WTC11 (cell line): Measurements from ENCODE around the gene FBXL16. TPM values are rescaled to one million over a fixed set of nuclear protein-coding genes. Genes with fewer than 3 reads are reported as not detected.
A peak's percentile ranks its signal among the peaks of the same experiment; 100 is the strongest.

Experiments
- ATAC-seq: fragments of 200-7000 bp; cut with Tn5 transposase; 2 replicates; pipeline ENCODE4 v1.10.0; 2021; ENCODE audit warnings: mild to moderate bottlenecking, moderate library complexity
- CTCF ChIA-PET: fragments of 300-600 bp; sonication (Branson Sonifier 250); formaldehyde crosslinking; loops from one replicate; lab custom pipeline; 2021; ENCODE audit warnings: antibody characterized with exemption; lab: Charles Lee
- POLR2A ChIA-PET: fragments of 350-600 bp; sonication (Branson Sonifier 250); formaldehyde crosslinking; loops from one replicate; lab custom pipeline; 2021; ENCODE audit warnings: antibody characterized with exemption; lab: Charles Lee
- DNase-seq: peaks from one replicate; pipeline ENCODE4 v3.0.0; 2021; ENCODE audit warnings: low spot score
- H3K27ac Mint-ChIP-seq: 2 replicates; pipeline ENCODE4 v1.8.0; 2021; ENCODE audit warnings: mixed read lengths
- H3K27me3 Mint-ChIP-seq: 2 replicates; pipeline ENCODE4 v1.8.0; 2021; ENCODE audit warnings: low read depth, mild to moderate bottlenecking, moderate library complexity, mixed read lengths
- H3K36me3 Mint-ChIP-seq: 2 replicates; pipeline ENCODE4 v1.8.0; 2021; ENCODE audit warnings: mixed read lengths
- H3K4me1 Mint-ChIP-seq: 2 replicates; pipeline ENCODE4 v1.8.0; 2022; ENCODE audit warnings: mixed read lengths
- H3K4me3 Mint-ChIP-seq: 2 replicates; pipeline ENCODE4 v1.8.0; 2021; ENCODE audit warnings: mild to moderate bottlenecking, moderate library complexity, mixed read lengths
- H3K9me3 Mint-ChIP-seq: 2 replicates; pipeline ENCODE4 v1.8.0; 2021; ENCODE audit warnings: mixed read lengths
- CREB1 ChIP-seq: sonication (generic); formaldehyde crosslinking; IDR thresholded peaks from 2 replicates; pipeline ENCODE4 v1.8.0; 2023; ENCODE audit warnings: mild to moderate bottlenecking, missing genetic modification reagents
- E2F1 ChIP-seq: sonication (generic); formaldehyde crosslinking; IDR thresholded peaks from 2 replicates; pipeline ENCODE4 v1.8.0; 2022; ENCODE audit warnings: mild to moderate bottlenecking, missing genetic modification reagents
- E2F5 ChIP-seq: sonication (generic); formaldehyde crosslinking; IDR thresholded peaks from 2 replicates; pipeline ENCODE4 v1.8.1; 2022; ENCODE audit warnings: mild to moderate bottlenecking, moderate library complexity, missing genetic modification reagents
- ELF4 ChIP-seq: sonication (generic); formaldehyde crosslinking; IDR thresholded peaks from 2 replicates; pipeline ENCODE4 v1.8.1; 2022; ENCODE audit warnings: low read depth, mild to moderate bottlenecking, moderate library complexity, missing genetic modification reagents
- FOXP4 ChIP-seq: sonication (generic); formaldehyde crosslinking; IDR thresholded peaks from 2 replicates; pipeline ENCODE4 v1.8.0; 2022; ENCODE audit warnings: mild to moderate bottlenecking, missing genetic modification reagents
- GABPB1 ChIP-seq: sonication (generic); formaldehyde crosslinking; IDR thresholded peaks from 2 replicates; pipeline ENCODE4 v1.8.1; 2023; ENCODE audit warnings: mild to moderate bottlenecking, missing genetic modification reagents
- GTF2I ChIP-seq: fragments of 250-450 bp; sonication (Bioruptor Pico); conservative IDR thresholded peaks from 2 replicates; pipeline ENCODE4 v1.4.0; 2021; ENCODE audit warnings: mild to moderate bottlenecking
- HMGXB4 ChIP-seq: sonication (generic); formaldehyde crosslinking; IDR thresholded peaks from 2 replicates; pipeline ENCODE4 v1.8.1; 2023; ENCODE audit warnings: mild to moderate bottlenecking, moderate library complexity, missing genetic modification reagents
- IRF2 ChIP-seq: sonication (generic); formaldehyde crosslinking; IDR thresholded peaks from 2 replicates; pipeline ENCODE4 v1.8.0; 2022; ENCODE audit warnings: low read depth, missing genetic modification reagents, borderline replicate concordance
- MXD4 ChIP-seq: fragments of 250-450 bp; sonication (Bioruptor Pico); IDR thresholded peaks from 2 replicates; pipeline ENCODE4 v1.8.0; 2021; ENCODE audit warnings: mild to moderate bottlenecking, moderate library complexity, borderline replicate concordance
- MYBL2 ChIP-seq: sonication (generic); formaldehyde crosslinking; IDR thresholded peaks from 2 replicates; pipeline ENCODE4 v1.8.1; 2023; ENCODE audit warnings: mild to moderate bottlenecking, moderate library complexity, missing genetic modification reagents
- NFYB ChIP-seq: sonication (generic); formaldehyde crosslinking; conservative IDR thresholded peaks from 2 replicates; pipeline ENCODE4 v1.8.0; 2022; ENCODE audit warnings: low read depth, missing genetic modification reagents
- PRDM15 ChIP-seq: sonication (generic); formaldehyde crosslinking; IDR thresholded peaks from 2 replicates; pipeline ENCODE4 v1.8.0; 2022; ENCODE audit warnings: missing genetic modification reagents
- RELA ChIP-seq: sonication (generic); formaldehyde crosslinking; IDR thresholded peaks from 2 replicates; pipeline ENCODE4 v1.8.1; 2022; ENCODE audit warnings: missing genetic modification reagents, mild to moderate bottlenecking, borderline replicate concordance
- STAT6 ChIP-seq: sonication (generic); formaldehyde crosslinking; conservative IDR thresholded peaks from 2 replicates; pipeline ENCODE4 v1.8.1; 2023; ENCODE audit warnings: mild to moderate bottlenecking, low read depth, missing genetic modification reagents, moderate library complexity
- TP53 ChIP-seq: sonication (generic); formaldehyde crosslinking; IDR thresholded peaks from 2 replicates; pipeline ENCODE4 v1.8.1; 2023; ENCODE audit warnings: mild to moderate bottlenecking, missing genetic modification reagents
- ZNF138 ChIP-seq: sonication (generic); formaldehyde crosslinking; conservative IDR thresholded peaks from 2 replicates; pipeline ENCODE4 v1.8.1; 2022; ENCODE audit warnings: mild to moderate bottlenecking, moderate library complexity, missing genetic modification reagents
- ZNF416 ChIP-seq: fragments of 250-450 bp; sonication (Bioruptor Pico); IDR thresholded peaks from 2 replicates; pipeline ENCODE4 v1.9.0; 2021; ENCODE audit warnings: mild to moderate bottlenecking, inconsistent platforms
- ZNF425 ChIP-seq: fragments of 250-450 bp; sonication (Bioruptor Pico); conservative IDR thresholded peaks from 2 replicates; pipeline ENCODE4 v1.9.0; 2021; ENCODE audit warnings: mild to moderate bottlenecking
- total RNA-seq: library from RNA; stranded (reverse); gene quantifications from 3 replicates; pipeline ENCODE4 v1.2.3, GENCODE V29; 2021

The FBXL16 gene
- total RNA-seq, 1 experiment from 2014 or later = 22.7 TPM

- TF ChIP-seq E2F1 (CRISPR knock-in tag) (no peak), NFYB (CRISPR knock-in tag) (no peak), HMGXB4 (CRISPR knock-in tag) (peak; percentile 38; the same call in 1 of the 2 replicates)
These were observed 835 bp downstream of the FBXL16 start (continued) for GRCh38 chr16:704552-705380.

- ChIA-PET CTCF (interaction anchor here (0.9 to 4.5 kb wide), 5 partner anchors 8 to 280 kb away, joined by 3 to 25 read pairs (median 6); partner anchors contain the start of genes ANTKMT and METRN), POLR2A (interaction anchor here (0.8 kb wide), 1 partner anchor 84 kb away, joined by 3 read pairs; the partner anchor contains the start of gene RPUSD1)
- peaks cover 87% of the 10 kb centered on the region for H3K27me3 Mint-ChIP-seq
- TF ChIP-seq CREB1 (CRISPR knock-in tag) (no peak), E2F5 (CRISPR knock-in tag) (no peak), STAT6 (CRISPR knock-in tag) (no peak), TP53 (CRISPR knock-in tag) (no peak), ZNF425 (CRISPR knock-in tag) (no peak), ZNF416 (CRISPR knock-in tag) (no peak), IRF2 (CRISPR knock-in tag) (no peak), MXD4 (no peak), ELF4 (CRISPR knock-in tag) (no peak), MYBL2 (CRISPR knock-in tag) (no peak), FOXP4 (no peak), ZNF138 (CRISPR knock-in tag) (no peak), GTF2I (CRISPR knock-in tag) (no peak), RELA (CRISPR knock-in tag) (no peak), PRDM15 (CRISPR knock-in tag) (no peak), GABPB1 (CRISPR knock-in tag) (no peak)
These were observed 1.6 kb downstream of the FBXL16 start for GRCh38 chr16:704047-704446.

More at GRCh38 chr16:704047-704446, 1.6 kb downstream of the FBXL16 start:
- no peak overlapping the region for H3K27ac Mint-ChIP-seq
- no peaks in the 10 kb centered on the region for H3K4me1 Mint-ChIP-seq
- no peaks in the 10 kb centered on the region for H3K36me3 Mint-ChIP-seq
- H3K4me3 Mint-ChIP-seq = no peak overlapping the region
- no peak for ATAC-seq
- no peak for DNase-seq
- no peaks in the 10 kb centered on the region for H3K9me3 Mint-ChIP-seq
